Stimulated activated naive CD8-positive, alpha-beta T cell treated with anti-CD3 and anti-CD28 coated beads, Interleukin-15, amount 100 ng/mL, for 72 hours (primary cell): ENCODE results near the gene SUN1.
A peak's percentile ranks its signal among the peaks of the same experiment; 100 is the strongest.
"Not testable (repeated sequence)": the region's sequence is repeated elsewhere in the genome, so short reads cannot be mapped to it uniquely, and the experiment has no call there.

ENCODE experiments used
- ATAC-seq: fragments of 150-1000 bp; cut with Tn5 transposase; 2 replicates; pipeline ENCODE4 v1.10.0; 2021; ENCODE audit warnings: mild to moderate bottlenecking, moderate library complexity
- DNase-seq, 2 donors: peaks; one replicate each; pipeline ENCODE4 v3.0.0; 2021 to 2022
- H3K27ac Mint-ChIP-seq, 2 donors: one replicate each; pipeline ENCODE4 v1.8.0; 2022; ENCODE audit warnings: mild to moderate bottlenecking in 2 of 2, mixed read lengths in 2 of 2, moderate library complexity in 2 of 2
- H3K27me3 Mint-ChIP-seq: one replicate; pipeline ENCODE4 v1.8.0; 2022; ENCODE audit warnings: mixed read lengths
- H3K4me1 Mint-ChIP-seq: one replicate; pipeline ENCODE4 v1.8.0; 2022; ENCODE audit warnings: mild to moderate bottlenecking, mixed read lengths
- H3K4me3 Mint-ChIP-seq, 2 donors: one replicate each; pipeline ENCODE4 v1.8.0; 2022; ENCODE audit warnings: mild to moderate bottlenecking in 2 of 2, mixed read lengths in 2 of 2, moderate library complexity in 1 of 2
- H3K9me3 Mint-ChIP-seq, 2 donors: one replicate each; pipeline ENCODE4 v1.8.0; 2022; ENCODE audit warnings: mixed read lengths in 2 of 2

Gene SUN1

GRCh38 chr7:800692-801091 lies 31.6 kb upstream of the SUN1 start:
- no peaks in the 10 kb centered on the region for H3K4me1 Mint-ChIP-seq
- DNase-seq (no peak), ATAC-seq (no peak)
- H3K27me3 Mint-ChIP-seq, result no peaks in the 10 kb centered on the region
- H3K27ac Mint-ChIP-seq, result no peak overlapping the region
- H3K9me3 Mint-ChIP-seq, result no peaks in the 10 kb centered on the region
- no peak overlapping the region for H3K4me3 Mint-ChIP-seq

GRCh38 chr7:801351-801750 lies 30.9 kb upstream of the SUN1 start:
- not testable (repeated sequence) for ATAC-seq, H3K4me3 Mint-ChIP-seq, H3K27ac Mint-ChIP-seq, H3K4me1 Mint-ChIP-seq, DNase-seq, H3K9me3 Mint-ChIP-seq, H3K27me3 Mint-ChIP-seq

GRCh38 chr7:801940-802381 lies 30.3 kb upstream of the SUN1 start:
- DNase-seq, result no peak
- no peaks in the 10 kb centered on the region for H3K27me3 Mint-ChIP-seq
- H3K4me3 Mint-ChIP-seq, result no peak overlapping the region
- no peaks in the 10 kb centered on the region for H3K4me1 Mint-ChIP-seq
- H3K27ac Mint-ChIP-seq, result no peak overlapping the region
- H3K9me3 Mint-ChIP-seq, result no peaks in the 10 kb centered on the region
- no peak for ATAC-seq

- H3K4me1 Mint-ChIP-seq, result no peaks in the 10 kb centered on the region
- H3K27me3 Mint-ChIP-seq, result no peaks in the 10 kb centered on the region
- H3K9me3 Mint-ChIP-seq, result peaks cover 0 to 1% of the 10 kb centered on the region in 2 donors
- H3K27ac Mint-ChIP-seq, result no peak overlapping the region
- H3K4me3 Mint-ChIP-seq, result no peak overlapping the region
- ATAC-seq (no peak), DNase-seq (no peak)
Measured at GRCh38 chr7:802500-803242, 29.6 kb upstream of the SUN1 start.

- Mint-ChIP-seq H3K9me3 (peaks cover 0 to 4% of the 10 kb centered on the region in 2 donors), H3K4me3 (no peak overlapping the region), H3K4me1 (no peaks in the 10 kb centered on the region), H3K27ac (no peak overlapping the region), H3K27me3 (no peaks in the 10 kb centered on the region)
- ATAC-seq (no peak), DNase-seq (no peak)
Measured at GRCh38 chr7:803243-803635, 29.0 kb upstream of the SUN1 start.

- not testable (repeated sequence) for H3K27me3 Mint-ChIP-seq, H3K4me1 Mint-ChIP-seq, DNase-seq, H3K4me3 Mint-ChIP-seq, ATAC-seq, H3K27ac Mint-ChIP-seq, H3K9me3 Mint-ChIP-seq
Measured at GRCh38 chr7:803796-804195, 28.5 kb upstream of the SUN1 start.

GRCh38 chr7:805261-805660 lies 27.0 kb upstream of the SUN1 start:
- no peak for DNase-seq
- no peak overlapping the region for H3K27ac Mint-ChIP-seq
- H3K4me3 Mint-ChIP-seq, result no peak overlapping the region
- peaks cover 7% of the 10 kb centered on the region for H3K27me3 Mint-ChIP-seq
- ATAC-seq, result no peak
- peaks cover 0 to 4% of the 10 kb centered on the region in 2 donors for H3K9me3 Mint-ChIP-seq
- no peaks in the 10 kb centered on the region for H3K4me1 Mint-ChIP-seq

- Mint-ChIP-seq H3K27me3 (peaks cover 39% of the 10 kb centered on the region), H3K27ac (no peak overlapping the region), H3K4me3 (peak overlapping the region; percentile 82 to 86), H3K4me1 (peaks cover 69% of the 10 kb centered on the region), H3K9me3 (no peaks in the 10 kb centered on the region)
- DNase-seq, result peak in 1 of 2 donors; percentile 24
- no peak for ATAC-seq
Measured at GRCh38 chr7:815284-816216, 16.7 kb upstream of the SUN1 start.

GRCh38 chr7:816300-816750 lies 16.0 kb upstream of the SUN1 start:
- Mint-ChIP-seq H3K27ac (no peak overlapping the region), H3K4me3 (peak overlapping the region; percentile 82 to 86), H3K27me3 (peaks cover 38% of the 10 kb centered on the region), H3K4me1 (peaks cover 77% of the 10 kb centered on the region), H3K9me3 (no peaks in the 10 kb centered on the region)
- DNase-seq (peak; percentile 96 to 97), ATAC-seq (peak; percentile 97)

- Mint-ChIP-seq H3K27ac (peak overlapping the region; percentile 82 to 95), H3K9me3 (no peaks in the 10 kb centered on the region), H3K27me3 (peaks cover 33% of the 10 kb centered on the region), H3K4me3 (peak overlapping the region; percentile 91 to 95), H3K4me1 (peaks cover 80% of the 10 kb centered on the region)
- DNase-seq (peak; percentile 44 to 69), ATAC-seq (peak; percentile 44)
Measured at GRCh38 chr7:816751-817671, 15.3 kb upstream of the SUN1 start.

- ATAC-seq, result no peak
- H3K27me3 Mint-ChIP-seq, result peaks cover 22% of the 10 kb centered on the region
- no peak for DNase-seq
- no peaks in the 10 kb centered on the region for H3K9me3 Mint-ChIP-seq
- peaks cover 75% of the 10 kb centered on the region for H3K4me1 Mint-ChIP-seq
- peak overlapping the region in 1 of 2 donors; percentile 34 for H3K27ac Mint-ChIP-seq
- H3K4me3 Mint-ChIP-seq, result peak overlapping the region; percentile 91 to 95
Measured at GRCh38 chr7:818031-818699, 14.1 kb upstream of the SUN1 start.

GRCh38 chr7:820341-820740 lies 11.9 kb upstream of the SUN1 start:
- peaks cover 3% of the 10 kb centered on the region for H3K27me3 Mint-ChIP-seq
- no peak for ATAC-seq
- H3K4me1 Mint-ChIP-seq, result peaks cover 66% of the 10 kb centered on the region
- no peak for DNase-seq
- no peak overlapping the region for H3K27ac Mint-ChIP-seq
- no peak overlapping the region for H3K4me3 Mint-ChIP-seq
- no peaks in the 10 kb centered on the region for H3K9me3 Mint-ChIP-seq

- Mint-ChIP-seq H3K9me3 (no peaks in the 10 kb centered on the region), H3K27ac (no peak overlapping the region), H3K4me3 (no peak overlapping the region), H3K4me1 (peaks cover 70% of the 10 kb centered on the region), H3K27me3 (no peaks in the 10 kb centered on the region)
- DNase-seq (no peak), ATAC-seq (no peak)
Measured at GRCh38 chr7:821688-822087, 10.6 kb upstream of the SUN1 start.

- H3K9me3 Mint-ChIP-seq, result no peaks in the 10 kb centered on the region
- peaks cover 65% of the 10 kb centered on the region for H3K4me1 Mint-ChIP-seq
- no peaks in the 10 kb centered on the region for H3K27me3 Mint-ChIP-seq
- ATAC-seq, result no peak
- no peak for DNase-seq
- peak overlapping the region in 1 of 2 donors; percentile 1 for H3K27ac Mint-ChIP-seq
- no peak overlapping the region for H3K4me3 Mint-ChIP-seq
Measured at GRCh38 chr7:822692-823276, 9.5 kb upstream of the SUN1 start.
